SK-N-MC (cell line): ENCODE results near the gene GPS1.

Source experiments
- DNase-seq: peaks from one replicate; pipeline ENCODE4 v3.0.0-alpha.2; 2011; ENCODE audit warnings: low read depth, low spot score
- H3K27ac ChIP-seq: fragments of 200-600 bp; sonication (generic); 2 replicates; pipeline ENCODE4 v1.5.1; 2016; ENCODE audit warnings: mixed run types
- H3K36me3 ChIP-seq: fragments of 200-600 bp; sonication (generic); 2 replicates; pipeline ENCODE4 v1.6.1; 2017; ENCODE audit warnings: antibody characterized with exemption, low read length, mixed read lengths; ENCODE audit not compliant: insufficient read depth
- H3K4me3 ChIP-seq: fragments of 200-600 bp; sonication (generic); 2 replicates; pipeline ENCODE4 v1.5.1; 2016
- H3K9ac ChIP-seq: fragments of 200-600 bp; sonication (generic); 2 replicates; pipeline ENCODE4 v1.8.0; 2017; ENCODE audit warnings: mixed run types, mixed read lengths; ENCODE audit not compliant: insufficient read length
- H3K9me3 ChIP-seq: fragments of 200-600 bp; sonication (generic); 2 replicates; pipeline ENCODE4 v1.6.1; 2017; ENCODE audit warnings: low read depth, mild to moderate bottlenecking, antibody characterized with exemption, low read length, moderate library complexity, mixed read lengths
- EZH2 ChIP-seq: fragments of 200-600 bp; sonication (generic); IDR thresholded peaks from one replicate; pipeline ENCODE4 v1.6.1; 2017; ENCODE audit warnings: antibody characterized with exemption
- FOXP2 ChIP-seq: optimal IDR thresholded peaks from 2 replicates; pipeline ENCODE3; 2011; ENCODE audit warnings: mild to moderate bottlenecking, moderate library complexity; ENCODE audit not compliant: insufficient read depth; ENCODE audit errors: extremely low read length, control extremely low read depth
- POLR2AphosphoS5 ChIP-seq: IDR thresholded peaks from 2 replicates; pipeline ENCODE4 v1.6.1; 2012; ENCODE audit warnings: mild to moderate bottlenecking, low read depth, low read length, borderline replicate concordance

GPS1 gene

GRCh38 chr17:82090549-82091263 lies 39.0 kb downstream of the GPS1 start:
- Histone ChIP-seq H3K9ac (no peak overlapping the region), H3K36me3 (peaks cover 94% of the 10 kb centered on the region), H3K4me3 (no peak overlapping the region), H3K9me3 (no peaks in the 10 kb centered on the region), H3K27ac (no peak overlapping the region)
- DNase-seq = no peak
- no peak for TF ChIP-seq FOXP2
- no peak for TF ChIP-seq EZH2
- TF ChIP-seq POLR2AphosphoS5 = no peak

DNA sequence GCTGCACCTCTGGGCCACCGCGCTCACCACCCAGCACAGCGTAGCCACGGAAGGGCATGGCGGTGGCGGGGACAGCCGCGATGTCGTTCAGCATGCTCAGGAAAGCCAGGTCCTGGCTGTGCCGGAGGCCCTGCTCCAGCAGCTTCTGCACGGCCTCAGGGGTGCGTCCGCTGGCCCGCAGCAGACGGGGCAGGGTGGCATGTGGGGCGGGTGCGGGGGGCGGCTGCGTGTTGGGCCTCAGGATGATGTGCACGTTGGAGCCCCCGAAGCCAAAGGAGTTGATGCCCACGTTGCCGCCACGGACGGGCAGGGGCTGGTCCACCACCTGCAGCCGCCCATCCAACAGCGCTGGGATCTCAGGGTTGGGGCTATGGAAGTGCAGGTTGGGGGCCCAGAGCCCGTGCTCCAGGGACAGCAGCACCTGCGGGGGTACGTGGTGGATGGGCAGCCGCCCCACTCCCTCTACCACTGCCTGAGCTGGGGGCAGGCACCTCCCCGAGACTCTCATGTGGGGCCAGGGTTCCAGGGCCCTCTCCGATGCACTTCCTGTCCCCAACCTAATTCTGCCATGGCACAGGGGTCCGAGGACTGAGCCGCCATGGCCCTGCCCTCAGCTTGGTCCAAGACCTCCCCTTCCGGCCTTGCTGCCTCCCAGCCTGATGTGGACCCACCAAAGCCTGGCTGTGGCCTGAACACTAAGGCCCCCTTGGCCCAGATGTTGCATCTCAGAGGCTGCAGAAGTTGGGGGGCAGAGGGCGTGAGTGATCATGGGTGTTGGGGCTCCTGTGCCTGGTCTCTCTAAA lies 39.8 kb downstream of the GPS1 start:
- no peak overlapping the region for H3K4me3 ChIP-seq
- H3K9ac ChIP-seq = no peak overlapping the region
- no peak overlapping the region for H3K27ac ChIP-seq
- TF ChIP-seq EZH2 (no peak), POLR2AphosphoS5 (no peak), FOXP2 (no peak)
- H3K36me3 ChIP-seq = peaks cover 94% of the 10 kb centered on the region
- DNase-seq = no peak
- no peaks in the 10 kb centered on the region for H3K9me3 ChIP-seq

GRCh38 chr17:82092094-82092586 lies 40.4 kb downstream of the GPS1 start:
- Histone ChIP-seq H3K36me3 (peaks cover 88% of the 10 kb centered on the region), H3K4me3 (no peak overlapping the region), H3K9me3 (no peaks in the 10 kb centered on the region), H3K9ac (no peak overlapping the region), H3K27ac (no peak overlapping the region)
- no peak for DNase-seq
- TF ChIP-seq EZH2 (no peak), FOXP2 (no peak)

- no peak overlapping the region for H3K4me3 ChIP-seq
- no peak for DNase-seq
- H3K36me3 ChIP-seq = peaks cover 83% of the 10 kb centered on the region
- TF ChIP-seq POLR2AphosphoS5 (no peak), EZH2 (no peak), FOXP2 (no peak)
- H3K27ac ChIP-seq = no peak overlapping the region
- no peak overlapping the region for H3K9ac ChIP-seq
- H3K9me3 ChIP-seq = no peaks in the 10 kb centered on the region
Observed at GRCh38 chr17:82092628-82092994, 40.9 kb downstream of the GPS1 start.

GRCh38 chr17:82092995-82093751 lies 41.5 kb downstream of the GPS1 start:
- peaks cover 78% of the 10 kb centered on the region for H3K36me3 ChIP-seq
- TF ChIP-seq POLR2AphosphoS5 (no peak; the same call in 1 of the 2 replicates), EZH2 (no peak), FOXP2 (no peak)
- no peak overlapping the region for H3K4me3 ChIP-seq
- H3K9ac ChIP-seq = no peak overlapping the region
- H3K9me3 ChIP-seq = no peaks in the 10 kb centered on the region
- no peak for DNase-seq
- H3K27ac ChIP-seq = no peak overlapping the region

DNA sequence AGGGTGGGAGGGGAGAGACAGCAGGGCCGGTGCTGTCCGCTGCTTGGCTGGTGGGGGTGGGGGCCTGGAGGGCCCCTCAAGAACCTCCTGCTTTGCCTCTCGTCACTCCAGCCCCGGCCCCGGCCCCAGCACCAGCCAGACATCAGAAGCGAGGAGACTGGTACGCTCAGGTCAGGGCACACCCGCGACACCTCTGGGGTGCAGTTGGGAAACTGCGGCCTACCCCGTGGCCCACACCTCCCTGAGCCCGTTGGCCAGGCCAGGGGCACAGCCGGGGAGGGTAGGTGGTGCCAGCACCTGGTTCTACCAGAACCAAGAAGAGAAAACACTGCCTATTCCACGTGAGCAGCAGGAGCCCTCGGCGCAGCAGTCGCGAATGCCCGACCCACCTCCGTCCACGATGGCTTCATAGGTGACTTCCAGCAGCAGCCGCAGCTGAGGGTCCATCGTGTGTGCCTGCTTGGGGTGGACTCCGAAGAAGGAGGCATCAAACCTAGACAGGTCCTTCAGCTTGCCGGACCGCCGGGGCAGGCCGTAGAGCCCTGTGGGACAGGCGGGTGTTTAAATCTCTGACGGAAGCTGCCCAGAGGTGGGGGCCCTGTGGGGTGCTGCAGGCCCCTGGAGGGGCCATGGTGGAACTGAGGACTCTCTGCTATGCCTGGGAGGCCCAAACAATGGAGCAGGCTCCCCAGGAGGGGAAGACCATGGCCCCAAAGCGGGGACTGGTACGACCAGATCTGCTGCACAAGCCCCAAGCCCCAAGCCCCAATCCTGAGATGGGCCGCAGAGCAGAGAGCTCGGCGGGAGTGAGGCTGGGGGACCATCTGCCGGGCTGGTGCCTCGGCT lies 43.5 kb downstream of the GPS1 start:
- H3K9me3 ChIP-seq = no peaks in the 10 kb centered on the region
- H3K27ac ChIP-seq = peak overlapping the region; percentile 49; the same call in 1 of the 2 replicates
- TF ChIP-seq POLR2AphosphoS5 (no peak), FOXP2 (no peak), EZH2 (no peak)
- DNase-seq = no peak
- H3K4me3 ChIP-seq = peak overlapping the region; percentile 91
- H3K9ac ChIP-seq = peak overlapping the region; percentile 97
- H3K36me3 ChIP-seq = peaks cover 58% of the 10 kb centered on the region

DNA sequence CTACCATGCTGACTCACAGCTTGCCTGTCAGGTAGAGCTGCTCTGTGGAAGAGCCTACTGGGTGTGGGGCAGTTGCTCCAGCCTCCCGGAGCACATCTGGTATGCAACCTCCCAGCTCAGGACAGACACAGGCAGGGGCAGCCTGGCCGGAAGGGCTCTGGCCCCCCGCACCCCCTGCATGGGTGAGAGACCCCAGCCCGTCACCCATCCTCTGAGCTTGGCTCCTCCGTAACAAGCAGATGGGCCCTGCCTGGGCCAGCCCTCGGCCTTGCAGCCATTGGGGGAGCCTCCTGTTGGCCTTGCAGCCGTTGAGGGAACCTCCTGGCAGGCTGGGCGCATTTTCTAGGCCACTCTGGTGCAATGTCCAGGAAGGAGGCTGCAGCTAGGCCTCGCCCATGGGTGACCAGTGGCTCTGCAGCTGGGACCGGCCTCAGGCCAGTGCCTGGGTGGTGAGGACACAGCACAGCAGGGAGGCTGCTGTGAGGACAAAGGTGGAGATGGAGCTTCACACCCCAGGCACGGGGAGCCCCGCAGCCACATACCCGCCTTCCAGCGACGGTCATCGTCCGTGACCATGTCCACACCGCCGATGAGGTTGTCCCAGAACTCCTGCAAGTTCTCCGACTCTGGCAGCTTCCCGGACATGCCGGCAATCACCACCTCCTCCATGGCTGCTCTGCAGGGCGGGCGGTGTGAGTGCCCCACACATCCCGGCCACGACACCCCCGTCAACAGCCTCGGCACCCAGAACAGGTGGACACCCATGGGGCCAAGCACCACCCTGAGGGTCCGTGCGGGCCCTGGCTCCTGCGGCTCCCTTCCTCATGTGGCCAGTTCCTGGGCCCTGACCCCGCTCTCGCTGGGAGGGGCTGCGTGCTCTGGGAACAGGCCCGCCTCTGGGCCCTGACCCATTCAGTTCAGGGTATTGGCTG lies 44.3 kb downstream of the GPS1 start:
- Histone ChIP-seq H3K9ac (peak overlapping the region; percentile 97), H3K27ac (peak overlapping the region; percentile 92; the same call in 1 of the 2 replicates), H3K36me3 (peaks cover 49% of the 10 kb centered on the region), H3K4me3 (peak overlapping the region; percentile 91), H3K9me3 (no peaks in the 10 kb centered on the region)
- TF ChIP-seq EZH2 (no peak), POLR2AphosphoS5 (no peak; the same call in 1 of the 2 replicates), FOXP2 (no peak)
- no peak for DNase-seq
